Measurements from ENCODE around the gene PLEKHG3. TPM values are rescaled to one million over a fixed set of nuclear protein-coding genes. Genes with fewer than 3 reads are reported as not detected.

PLEKHG3 gene
- total RNA-seq, 1 donor: 11.2 TPM

DNA sequence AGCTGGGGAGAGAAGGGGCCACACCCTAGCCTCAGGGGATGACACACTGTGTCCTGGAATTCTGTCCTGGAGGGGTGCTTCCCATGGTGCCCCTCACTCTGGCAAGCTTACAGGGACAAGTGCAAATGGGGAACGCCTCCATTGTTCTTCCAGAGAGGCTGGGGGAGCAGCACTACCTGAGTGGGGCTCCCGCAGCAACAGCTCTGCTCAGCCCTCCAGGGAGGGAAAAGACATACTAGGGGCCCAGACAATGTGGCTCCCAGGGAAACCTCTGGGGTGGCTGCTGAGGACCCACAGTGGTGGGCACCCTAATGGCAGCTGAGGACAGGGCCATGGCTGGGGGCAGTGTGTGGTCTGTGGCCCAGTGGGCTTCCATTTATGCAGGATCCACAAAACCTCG, 69.4 kb downstream of the PLEKHG3 start:
- TF ChIP-seq, protein P1, sequence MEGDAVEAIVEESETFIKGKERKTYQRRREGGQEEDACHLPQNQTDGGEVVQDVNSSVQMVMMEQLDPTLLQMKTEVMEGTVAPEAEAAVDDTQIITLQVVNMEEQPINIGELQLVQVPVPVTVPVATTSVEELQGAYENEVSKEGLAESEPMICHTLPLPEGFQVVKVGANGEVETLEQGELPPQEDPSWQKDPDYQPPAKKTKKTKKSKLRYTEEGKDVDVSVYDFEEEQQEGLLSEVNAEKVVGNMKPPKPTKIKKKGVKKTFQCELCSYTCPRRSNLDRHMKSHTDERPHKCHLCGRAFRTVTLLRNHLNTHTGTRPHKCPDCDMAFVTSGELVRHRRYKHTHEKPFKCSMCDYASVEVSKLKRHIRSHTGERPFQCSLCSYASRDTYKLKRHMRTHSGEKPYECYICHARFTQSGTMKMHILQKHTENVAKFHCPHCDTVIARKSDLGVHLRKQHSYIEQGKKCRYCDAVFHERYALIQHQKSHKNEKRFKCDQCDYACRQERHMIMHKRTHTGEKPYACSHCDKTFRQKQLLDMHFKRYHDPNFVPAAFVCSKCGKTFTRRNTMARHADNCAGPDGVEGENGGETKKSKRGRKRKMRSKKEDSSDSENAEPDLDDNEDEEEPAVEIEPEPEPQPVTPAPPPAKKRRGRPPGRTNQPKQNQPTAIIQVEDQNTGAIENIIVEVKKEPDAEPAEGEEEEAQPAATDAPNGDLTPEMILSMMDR (IDR thresholded peaks at IDR 0.05; ENCODE audit: insufficient read depth, low read depth, low read length): no peak
- DNase-seq (ENCODE audit: low read depth): no peak
- H3K4me3 ChIP-seq (ENCODE audit: low read depth, low read length): no peak overlapping the region

DNA sequence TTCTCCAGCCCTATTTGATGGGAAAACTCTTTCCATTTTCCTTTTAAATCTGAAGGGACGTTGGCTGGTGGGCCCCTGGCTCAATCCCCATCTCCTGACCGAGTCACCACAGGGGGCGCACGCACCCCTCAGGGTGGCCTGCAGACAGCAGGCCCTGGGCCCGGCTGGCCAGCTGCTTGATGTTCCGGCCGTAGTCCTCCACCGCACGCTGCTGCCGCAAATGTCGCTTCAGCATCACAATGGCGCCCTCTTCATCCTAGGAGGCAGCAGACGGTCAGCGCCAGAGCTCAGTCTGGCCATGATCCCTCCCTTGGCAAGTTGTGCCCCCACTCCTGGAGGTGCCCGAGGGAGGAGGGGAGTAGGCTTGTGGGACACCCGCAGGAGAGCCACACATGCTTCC, 70.0 kb downstream of the PLEKHG3 start:
- H3K4me3 ChIP-seq (ENCODE audit: low read depth, low read length): no peak overlapping the region
- no peak for DNase-seq (ENCODE audit: low read depth)
- TF ChIP-seq, protein P1 (IDR thresholded peaks at IDR 0.05; ENCODE audit: insufficient read depth, low read depth, low read length): no peak

DNA sequence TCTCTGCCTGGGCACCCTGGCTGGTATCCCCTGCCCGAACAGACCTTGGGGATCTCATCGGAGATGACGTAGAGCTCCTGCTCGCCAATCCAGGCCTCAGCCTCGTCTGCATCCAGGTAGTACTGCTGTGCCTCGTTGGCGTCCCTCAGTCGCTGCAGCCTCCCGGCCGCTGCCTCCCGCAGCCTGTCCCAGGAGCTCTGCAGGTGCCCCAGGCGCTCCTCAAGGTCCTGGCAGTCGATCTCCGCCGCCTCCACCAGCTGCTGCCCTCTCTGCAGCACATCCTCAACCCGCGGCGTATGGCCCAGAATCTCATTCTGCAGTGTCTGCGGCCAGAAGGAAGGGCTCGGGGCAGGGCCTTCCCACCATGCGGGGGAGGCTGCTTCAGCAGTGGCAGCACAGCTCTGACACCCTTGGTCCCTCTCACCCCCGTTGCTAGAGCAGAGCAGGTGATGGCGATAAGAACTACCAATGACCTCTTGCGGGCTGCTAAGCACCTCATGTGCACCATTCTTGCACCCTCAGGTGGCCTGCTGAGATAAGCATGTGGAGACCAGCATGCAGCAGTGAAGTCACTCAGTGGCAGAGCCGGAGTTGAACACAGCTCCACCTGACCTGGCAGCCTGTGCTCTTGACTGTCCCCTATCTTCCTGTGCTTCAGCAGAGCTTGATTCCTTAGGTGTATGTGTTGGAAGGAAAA, 71.0 kb downstream of the PLEKHG3 start:
- no peak overlapping the region for H3K4me3 ChIP-seq (ENCODE audit: low read depth, low read length)
- TF ChIP-seq, protein P1 (IDR thresholded peaks at IDR 0.05; ENCODE audit: insufficient read depth, low read depth, low read length): no peak

DNA sequence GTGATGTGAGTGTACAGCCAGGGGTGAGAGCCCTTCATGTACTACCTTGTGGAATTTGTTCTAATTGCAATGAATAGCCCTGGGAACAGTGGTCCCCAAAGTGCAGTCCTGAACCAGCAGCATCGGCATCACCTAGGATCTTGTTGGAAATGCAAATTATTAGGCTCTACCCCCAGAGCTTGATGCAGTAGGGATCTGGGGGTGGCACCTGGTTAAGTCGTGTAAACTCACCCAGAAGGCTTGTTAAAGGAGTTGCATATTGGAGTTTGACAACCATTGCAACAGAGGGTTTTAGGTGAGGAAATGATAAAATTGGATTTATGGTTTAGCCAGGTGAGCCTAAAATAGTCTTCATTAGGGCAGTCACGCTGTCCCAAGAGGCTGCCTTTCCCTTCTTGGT, 73.2 kb downstream of the PLEKHG3 start:
- DNase-seq (ENCODE audit: low read depth): no peak
- TF ChIP-seq, protein P1 (IDR thresholded peaks at IDR 0.05; ENCODE audit: insufficient read depth, low read depth, low read length): no peak
- H3K4me3 ChIP-seq (ENCODE audit: low read depth, low read length): no peak overlapping the region

More for the DNA sequence above, 71.0 kb downstream of the PLEKHG3 start:
- no peak for DNase-seq (ENCODE audit: low read depth)

DNA sequence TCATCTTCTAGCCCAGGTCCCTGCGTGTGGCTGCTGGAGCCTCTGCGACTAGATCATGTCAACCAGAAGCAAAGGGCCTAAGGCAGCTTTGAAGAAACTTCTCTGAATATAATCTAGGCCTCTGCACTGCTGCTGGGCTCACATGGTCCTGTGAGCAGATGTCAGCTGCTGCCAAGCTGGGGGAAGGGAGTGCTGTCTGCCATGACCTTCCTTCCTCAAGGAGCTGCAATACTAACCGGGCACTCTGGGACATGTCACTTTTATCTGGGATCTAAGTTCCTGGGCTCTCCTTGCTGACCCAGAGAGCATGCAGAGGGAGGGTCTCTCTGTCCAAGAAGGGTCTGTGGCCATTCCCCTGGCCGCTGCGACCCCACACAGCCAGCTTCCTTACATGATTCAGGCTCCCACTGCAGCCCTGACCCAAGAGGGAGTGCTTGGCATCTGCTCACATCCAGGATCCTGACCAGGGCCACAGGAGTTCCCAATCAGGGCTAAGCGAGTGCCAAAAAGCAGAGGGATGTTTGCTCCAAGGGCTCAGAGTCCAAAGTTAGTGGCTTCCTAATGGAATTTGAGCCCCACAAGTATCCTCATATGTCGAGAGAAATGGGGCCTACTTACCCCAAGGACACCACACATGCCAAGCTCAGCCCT, 74.0 kb downstream of the PLEKHG3 start:
- no peak for DNase-seq (ENCODE audit: low read depth)
- TF ChIP-seq, protein P1 (IDR thresholded peaks at IDR 0.05; ENCODE audit: insufficient read depth, low read depth, low read length): no peak
- no peak overlapping the region for H3K4me3 ChIP-seq (ENCODE audit: low read depth, low read length)

DNA sequence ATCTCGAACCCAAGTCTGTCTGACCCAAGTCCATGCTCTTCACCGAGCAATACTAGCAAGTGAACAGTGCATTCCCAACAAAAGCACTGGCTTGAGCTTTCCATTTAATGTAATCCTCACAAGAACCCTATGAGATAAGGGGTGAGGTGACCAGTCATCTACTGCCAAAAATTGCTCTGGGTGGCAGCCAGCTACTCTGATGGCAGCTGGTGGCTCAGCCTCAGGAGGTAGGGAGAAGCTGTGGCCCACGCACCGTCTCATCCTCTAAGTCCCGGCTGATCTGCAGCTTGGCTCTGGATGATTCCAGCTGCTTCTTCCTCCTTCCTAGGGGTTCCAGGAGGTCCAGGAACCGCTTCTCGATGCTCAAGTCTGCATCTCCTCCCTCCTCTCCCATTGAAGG, 75.2 kb downstream of the PLEKHG3 start:
- H3K4me3 ChIP-seq (ENCODE audit: low read depth, low read length): no peak overlapping the region
- DNase-seq (ENCODE audit: low read depth): no peak
- TF ChIP-seq, protein P1 (IDR thresholded peaks at IDR 0.05; ENCODE audit: insufficient read depth, low read depth, low read length): no peak
